HepG2 (cell line): Measurements from ENCODE around the gene SLC51B. TPM values are rescaled to one million over a fixed set of nuclear protein-coding genes. Genes with fewer than 3 reads are reported as not detected.

Experiments
- ATAC-seq: fragments of 200-7000 bp; cut with Tn5 transposase; 3 replicates; pipeline ENCODE4 v1.9.1; 2020; ENCODE audit warnings: mild to moderate bottlenecking, moderate library complexity
- BruUV-seq: library from RNA; stranded (reverse); fragments of 400-500 nt; replicated peaks from 2 replicates; lab custom pipeline; 2021; lab: Mats Ljungman, UMichigan
- CTCF ChIA-PET: fragments of 300-600 bp; formaldehyde crosslinking; extraction: SDS; loops from one replicate; lab custom pipeline; 2021; ENCODE audit warnings: low total read pairs, inconsistent platforms, low intra/inter-chr PET ratio; lab: Yijun Ruan, JAX
- POLR2A ChIA-PET: fragments of 350-600 bp; sonication (Branson Sonifier 250); formaldehyde crosslinking; loops from one replicate; lab custom pipeline; 2020; ENCODE audit warnings: antibody characterized with exemption, inconsistent platforms; lab: Yijun Ruan, JAX
- DNase-seq: peaks from one replicate; pipeline ENCODE4 v3.0.0-alpha.2; 2015; ENCODE audit warnings: low spot score
- FAIRE-seq: peaks from 3 replicates; lab custom pipeline; 2011; peaks lifted over from hg19 to GRCh38; lab: Jason Lieb, UNC
- H2AFZ ChIP-seq: one replicate; pipeline ENCODE4 v1.6.1; 2011; ENCODE audit warnings: low read length, inconsistent platforms
- H3K27ac ChIP-seq: fragments of 300-600 bp; 3 replicates; pipeline ENCODE4 v1.8.0; 2011; ENCODE audit warnings: mixed run types, mild to moderate bottlenecking, mixed read lengths, low read length, inconsistent platforms; ENCODE audit not compliant: insufficient read depth; ENCODE audit errors: extremely low read length
- H3K27me3 ChIP-seq, 2 experiments: fragments of 200-600 bp in 1 of 2; 2 replicates in 1 of 2; 3 replicates in 1 of 2; pipeline versions ENCODE4 v1.6.0 to v1.8.0; 2011; ENCODE audit warnings: low read length in 2 of 2, mild to moderate bottlenecking in 2 of 2, moderate library complexity in 2 of 2, inconsistent platforms in 1 of 2; ENCODE audit not compliant: insufficient read depth in 2 of 2, control insufficient read depth in 1 of 2
- H3K36me3 ChIP-seq, 2 experiments: fragments of 200-600 bp in 1 of 2; replicated peaks in 1 of 2; 2 replicates in 1 of 2; 3 replicates in 1 of 2; pipeline versions ENCODE4 v1.5.1 to v1.8.0; 2011; ENCODE audit warnings: low read length in 2 of 2, inconsistent platforms in 1 of 2; ENCODE audit not compliant: insufficient read depth in 2 of 2, control insufficient read depth in 1 of 2
- H3K4me1 ChIP-seq: 2 replicates; pipeline ENCODE4 v1.5.1; 2012; ENCODE audit warnings: low read length, inconsistent platforms; ENCODE audit not compliant: insufficient read depth
- H3K4me2 ChIP-seq: 2 replicates; pipeline ENCODE4 v1.6.0; 2011; ENCODE audit warnings: low read depth, low read length, inconsistent platforms
- H3K4me3 ChIP-seq, 3 experiments: fragments of 200-600 bp in 1 of 3; sonication (generic), shearing (Covaris generic) in 1 of 3; replicated peaks in 1 of 3; 2 replicates each; pipeline ENCODE4 v1.5.1; 2011 to 2016; ENCODE audit warnings: low read length in 3 of 3, inconsistent platforms in 2 of 3, low read depth in 2 of 3, mild to moderate bottlenecking in 2 of 3, control low read depth in 1 of 3, mixed read lengths in 1 of 3; ENCODE audit not compliant: insufficient read depth in 1 of 3
- H3K79me2 ChIP-seq: one replicate; pipeline ENCODE4 v1.6.1; 2011; ENCODE audit warnings: low read length, inconsistent platforms; ENCODE audit not compliant: insufficient read depth
- H3K9ac ChIP-seq: 2 replicates; pipeline ENCODE4 v1.6.0; 2011; ENCODE audit warnings: mild to moderate bottlenecking, low read depth, low read length, inconsistent platforms; ENCODE audit not compliant: insufficient read depth
- H3K9me3 ChIP-seq: 2 replicates; pipeline ENCODE4 v1.5.1; 2012; ENCODE audit warnings: mild to moderate bottlenecking, low read length
- H4K20me1 ChIP-seq: 2 replicates; pipeline ENCODE4 v1.6.0; 2011; ENCODE audit warnings: inconsistent platforms, mild to moderate bottlenecking, low read length, moderate library complexity; ENCODE audit not compliant: insufficient read depth
- PLRG1 ChIP-seq: fragments of 450-650 bp; conservative IDR thresholded peaks from 2 replicates; pipeline ENCODE4 v1.6.1; 2016
- REPIN1 ChIP-seq: sonication (generic); formaldehyde crosslinking; IDR thresholded peaks from 2 replicates; pipeline ENCODE4 v1.8.0; 2022; ENCODE audit warnings: missing genetic modification reagents, low read depth, mild to moderate bottlenecking, borderline replicate concordance
- SRSF1 ChIP-seq: fragments of 200-400 bp; formaldehyde crosslinking; optimal IDR thresholded peaks from 2 replicates; pipeline ENCODE3; 2017; ENCODE audit warnings: mild to moderate bottlenecking, low read depth, low read length, moderate library complexity
- ZNF317 ChIP-seq: sonication (generic); formaldehyde crosslinking; IDR thresholded peaks from 2 replicates; pipeline ENCODE4 v1.5.0; 2020; ENCODE audit warnings: mild to moderate bottlenecking, missing genetic modification reagents
- ZNF446 ChIP-seq: sonication (generic); formaldehyde crosslinking; IDR thresholded peaks from 2 replicates; pipeline ENCODE4 v1.5.0; 2020; ENCODE audit warnings: mild to moderate bottlenecking, missing genetic modification reagents
- ZNF484 ChIP-seq: sonication (generic); formaldehyde crosslinking; IDR thresholded peaks from 2 replicates; pipeline ENCODE4 v1.5.1; 2020; ENCODE audit warnings: mild to moderate bottlenecking, low read depth, missing genetic modification reagents, borderline replicate concordance
- WGBS: methylation state at CpG from one replicate; pipeline ENCODE4 v1.1.6; 2017; ENCODE audit warnings: low lambda C conversion rate; 5-methylcytosine and 5-hydroxymethylcytosine counted together
- in situ Hi-C: cut with HindIII; loops from 2 replicates; pipeline ENCODE4 v1.10.0; 2017; ENCODE audit warnings: low pct_unique_long_range_greater_than_20kb; ENCODE audit not compliant: extremely low pct_ligation_motif_present
- intact Hi-C: fragments of 100-400 bp; cut with micrococcal nuclease; formaldehyde crosslinking; loops from one replicate; pipeline ENCODE4 v1.10.0; 2022; ENCODE audit not compliant: unreplicated experiment
- polyA plus RNA-seq, 8 experiments: library from polyadenylated mRNA; depleted of rRNA in 3 of 8; stranded (reverse) in 7 of 8; unstranded in 1 of 8; fragments of >200 nt; fragmentation: Illumina TruSeq in 4 of 8; extraction: Trizol in 4 of 8; gene quantifications; 2 replicates each; pipeline versions ENCODE4 v1.2.1 to v1.2.3, GENCODE V29; 2011 to 2016; ENCODE audit warnings: low read depth in 4 of 8, missing spikeins in 1 of 8, mixed read lengths in 1 of 8; ENCODE audit not compliant: insufficient read depth in 1 of 8
- total RNA-seq, 5 experiments: library from RNA; depleted of rRNA; stranded (reverse); fragments of >200 nt; fragmentation: Illumina TruSeq; extraction: Trizol; gene quantifications; 2 replicates each; pipeline ENCODE4 v1.2.3, GENCODE V29; 2016; ENCODE audit warnings: low read depth in 1 of 5
- TF ChIP-seq, protein P1 (sequence below), 2 experiments: fragments of 450-650 bp in 1 of 2; sonication (generic) in 1 of 2; formaldehyde crosslinking in 1 of 2; IDR thresholded peaks; 2 replicates each; pipeline versions ENCODE4 v1.6.1 to v1.8.0; 2016 to 2022; ENCODE audit warnings: antibody characterized with exemption in 1 of 2, mild to moderate bottlenecking in 1 of 2, missing genetic modification reagents in 1 of 2

Gene SLC51B
- total and polyA plus RNA-seq, 2 of the 13 experiments (the other 11 are each of a cell fraction or from before 2014, with no cell fraction given), result 14.9 to 17.1 TPM

GRCh38 chr15:65059369-65059750 lies 14.2 kb downstream of the SLC51B start:
- BruUV-seq, result no TSS peak
- Histone ChIP-seq H3K27me3 (0 out of 5 replicates have a peak, but pooled peaks cover 0 to 6% of the 10 kb centered on the region in 2 experiments), H3K9ac (no peak overlapping the region), H3K4me3 (no peak overlapping the region), H3K9me3 (no peaks in the 10 kb centered on the region), H3K27ac (no peak overlapping the region), H4K20me1 (no peaks in the 10 kb centered on the region), H3K36me3 (no peaks in the 10 kb centered on the region), H3K4me2 (no peak overlapping the region), H3K79me2 (no peaks in the 10 kb centered on the region), H2AFZ (no peak overlapping the region), H3K4me1 (peaks cover 87% of the 10 kb centered on the region)
- ChIA-PET POLR2A (no interaction called here), CTCF (no interaction called here)
- 24% methylated on average over 2 of the region's 3 CpGs for WGBS
- no peak for FAIRE-seq
- intact Hi-C loops, result loop anchor here (10.0 kb wide), 1 partner anchor 235 kb away; the partner anchor contains the start of gene RNU5A-1
- TF ChIP-seq, protein P1, sequence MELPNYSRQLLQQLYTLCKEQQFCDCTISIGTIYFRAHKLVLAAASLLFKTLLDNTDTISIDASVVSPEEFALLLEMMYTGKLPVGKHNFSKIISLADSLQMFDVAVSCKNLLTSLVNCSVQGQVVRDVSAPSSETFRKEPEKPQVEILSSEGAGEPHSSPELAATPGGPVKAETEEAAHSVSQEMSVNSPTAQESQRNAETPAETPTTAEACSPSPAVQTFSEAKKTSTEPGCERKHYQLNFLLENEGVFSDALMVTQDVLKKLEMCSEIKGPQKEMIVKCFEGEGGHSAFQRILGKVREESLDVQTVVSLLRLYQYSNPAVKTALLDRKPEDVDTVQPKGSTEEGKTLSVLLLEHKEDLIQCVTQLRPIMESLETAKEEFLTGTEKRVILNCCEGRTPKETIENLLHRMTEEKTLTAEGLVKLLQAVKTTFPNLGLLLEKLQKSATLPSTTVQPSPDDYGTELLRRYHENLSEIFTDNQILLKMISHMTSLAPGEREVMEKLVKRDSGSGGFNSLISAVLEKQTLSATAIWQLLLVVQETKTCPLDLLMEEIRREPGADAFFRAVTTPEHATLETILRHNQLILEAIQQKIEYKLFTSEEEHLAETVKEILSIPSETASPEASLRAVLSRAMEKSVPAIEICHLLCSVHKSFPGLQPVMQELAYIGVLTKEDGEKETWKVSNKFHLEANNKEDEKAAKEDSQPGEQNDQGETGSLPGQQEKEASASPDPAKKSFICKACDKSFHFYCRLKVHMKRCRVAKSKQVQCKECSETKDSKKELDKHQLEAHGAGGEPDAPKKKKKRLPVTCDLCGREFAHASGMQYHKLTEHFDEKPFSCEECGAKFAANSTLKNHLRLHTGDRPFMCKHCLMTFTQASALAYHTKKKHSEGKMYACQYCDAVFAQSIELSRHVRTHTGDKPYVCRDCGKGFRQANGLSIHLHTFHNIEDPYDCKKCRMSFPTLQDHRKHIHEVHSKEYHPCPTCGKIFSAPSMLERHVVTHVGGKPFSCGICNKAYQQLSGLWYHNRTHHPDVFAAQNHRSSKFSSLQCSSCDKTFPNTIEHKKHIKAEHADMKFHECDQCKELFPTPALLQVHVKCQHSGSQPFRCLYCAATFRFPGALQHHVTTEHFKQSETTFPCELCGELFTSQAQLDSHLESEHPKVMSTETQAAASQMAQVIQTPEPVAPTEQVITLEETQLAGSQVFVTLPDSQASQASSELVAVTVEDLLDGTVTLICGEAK (IDR thresholded peaks at IDR 0.05), result no peak
- TF ChIP-seq, protein P1 (CRISPR knock-in tag; IDR thresholded peaks at IDR 0.05), result no peak
- TF ChIP-seq ZNF446 (CRISPR knock-in tag), result no peak
- no peak for TF ChIP-seq REPIN1 (CRISPR knock-in tag)
- TF ChIP-seq SRSF1, result no peak
- no peak for TF ChIP-seq PLRG1
- no peak for TF ChIP-seq ZNF317
- no peak for TF ChIP-seq ZNF484 (CRISPR knock-in tag)
- no peak for ATAC-seq
- in situ Hi-C loops, result no loop called here
- DNase-seq, result no peak
